Subcutaneous adipose tissue (tissue), 4 donors: Measurements from ENCODE around the gene CCDC102A. TPM values are rescaled to one million over a fixed set of nuclear protein-coding genes. Genes with fewer than 3 reads are reported as not detected.

Experiments used
- total RNA-seq, 4 donors: library from RNA; depleted of rRNA; stranded (reverse); fragments of >200 nt; gene quantifications; one replicate each; pipeline ENCODE4 v1.1.0, GENCODE V29; 2016
- TF ChIP-seq, protein P1 (sequence below): fragments of 450-650 bp; IDR thresholded peaks from one replicate; pipeline ENCODE4 v1.5.1; 2016; ENCODE audit warnings: low read depth, mild to moderate bottlenecking, control low read depth, antibody characterized with exemption, moderate library complexity

CCDC102A gene
- total RNA-seq, 4 donors from 2014 or later = 5.5 to 7.0 (median 6.2) TPM

DNA sequence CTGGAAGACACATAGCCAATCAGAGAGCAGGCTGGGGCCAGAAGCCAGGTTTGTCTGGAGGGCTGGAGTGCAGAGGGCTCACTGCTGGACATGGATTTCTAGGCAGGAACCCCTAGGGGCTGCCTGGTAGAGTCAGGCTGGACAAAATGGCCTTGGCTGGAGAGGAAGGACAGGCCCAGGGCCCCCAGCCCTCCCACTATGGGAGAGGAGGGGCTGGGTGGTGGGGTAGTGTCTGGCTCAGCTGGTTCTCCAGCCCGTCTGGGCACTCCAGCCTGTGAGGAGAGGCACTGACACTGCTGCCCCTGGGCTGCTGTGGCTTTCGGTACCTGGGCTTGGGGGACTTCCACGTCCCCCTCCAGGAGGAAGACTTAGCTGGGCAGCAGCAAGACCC is 28.3 kb downstream of the CCDC102A start:
- TF ChIP-seq, protein P1, sequence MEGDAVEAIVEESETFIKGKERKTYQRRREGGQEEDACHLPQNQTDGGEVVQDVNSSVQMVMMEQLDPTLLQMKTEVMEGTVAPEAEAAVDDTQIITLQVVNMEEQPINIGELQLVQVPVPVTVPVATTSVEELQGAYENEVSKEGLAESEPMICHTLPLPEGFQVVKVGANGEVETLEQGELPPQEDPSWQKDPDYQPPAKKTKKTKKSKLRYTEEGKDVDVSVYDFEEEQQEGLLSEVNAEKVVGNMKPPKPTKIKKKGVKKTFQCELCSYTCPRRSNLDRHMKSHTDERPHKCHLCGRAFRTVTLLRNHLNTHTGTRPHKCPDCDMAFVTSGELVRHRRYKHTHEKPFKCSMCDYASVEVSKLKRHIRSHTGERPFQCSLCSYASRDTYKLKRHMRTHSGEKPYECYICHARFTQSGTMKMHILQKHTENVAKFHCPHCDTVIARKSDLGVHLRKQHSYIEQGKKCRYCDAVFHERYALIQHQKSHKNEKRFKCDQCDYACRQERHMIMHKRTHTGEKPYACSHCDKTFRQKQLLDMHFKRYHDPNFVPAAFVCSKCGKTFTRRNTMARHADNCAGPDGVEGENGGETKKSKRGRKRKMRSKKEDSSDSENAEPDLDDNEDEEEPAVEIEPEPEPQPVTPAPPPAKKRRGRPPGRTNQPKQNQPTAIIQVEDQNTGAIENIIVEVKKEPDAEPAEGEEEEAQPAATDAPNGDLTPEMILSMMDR = no peak

DNA sequence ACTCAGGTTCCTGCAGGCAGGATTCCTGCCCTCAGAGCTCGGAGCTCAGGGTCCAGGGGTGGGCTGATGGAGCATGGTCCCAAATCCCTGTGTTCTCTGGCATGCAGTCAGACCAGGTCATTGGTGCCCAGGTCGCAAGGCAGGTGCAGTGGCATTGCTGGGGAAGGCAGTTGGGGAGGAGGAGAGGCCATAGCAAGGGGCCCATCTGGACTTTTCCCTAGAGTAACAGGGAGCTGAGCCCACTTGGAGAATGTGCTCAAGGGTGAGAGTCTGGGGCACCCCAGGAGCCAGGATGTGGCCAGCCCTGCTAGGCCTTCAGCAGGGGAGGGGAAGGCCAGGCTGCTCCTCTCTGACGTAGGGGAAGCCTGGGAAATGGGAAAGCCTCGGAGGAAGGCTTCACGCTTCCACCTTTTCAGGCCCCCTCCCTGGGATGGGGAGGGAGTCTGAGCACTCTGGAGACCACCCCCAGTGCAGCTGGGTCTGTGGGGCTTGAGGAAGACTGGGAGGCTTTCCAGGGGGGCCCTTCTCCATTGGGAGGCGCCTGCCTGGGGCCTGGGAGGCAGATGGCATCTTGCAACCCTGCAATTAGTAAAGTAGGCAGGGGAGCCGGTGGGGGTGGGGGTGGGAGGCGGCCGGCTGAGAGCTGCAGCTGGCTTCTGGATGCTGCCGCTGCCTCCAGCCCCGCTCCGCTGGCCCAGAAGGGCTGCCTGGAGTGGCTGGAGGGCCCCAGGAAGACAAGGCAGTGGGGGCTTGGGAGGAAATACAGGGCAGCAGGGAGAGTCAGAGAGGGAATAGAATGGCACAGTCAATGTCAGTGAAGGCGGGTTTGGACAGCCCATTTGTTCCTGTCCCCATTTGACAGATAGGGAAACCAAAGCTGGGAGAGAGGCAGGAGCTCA is 29.0 kb downstream of the CCDC102A start:
- TF ChIP-seq, protein P1 = no peak

DNA sequence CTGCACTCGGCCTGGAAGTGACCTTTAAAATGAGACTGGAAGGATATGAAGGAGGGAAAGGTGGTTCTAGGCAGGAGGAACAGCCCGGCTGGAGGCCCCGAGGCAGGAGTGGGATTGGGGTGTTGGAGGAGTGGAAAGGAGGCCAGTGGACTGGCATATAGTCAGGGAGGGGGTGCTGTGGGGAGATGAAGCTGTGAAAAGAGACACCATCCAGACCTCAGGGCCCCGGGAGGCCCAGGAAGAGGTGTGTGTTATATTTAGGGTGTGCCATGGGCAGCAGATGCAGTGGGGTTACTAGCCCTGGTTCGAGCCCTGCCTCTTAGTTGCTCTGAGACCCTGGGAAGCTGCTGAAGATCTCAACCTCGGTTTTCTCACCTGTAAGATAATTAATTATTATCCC is 31.2 kb downstream of the CCDC102A start:
- TF ChIP-seq, protein P1 = no peak

DNA sequence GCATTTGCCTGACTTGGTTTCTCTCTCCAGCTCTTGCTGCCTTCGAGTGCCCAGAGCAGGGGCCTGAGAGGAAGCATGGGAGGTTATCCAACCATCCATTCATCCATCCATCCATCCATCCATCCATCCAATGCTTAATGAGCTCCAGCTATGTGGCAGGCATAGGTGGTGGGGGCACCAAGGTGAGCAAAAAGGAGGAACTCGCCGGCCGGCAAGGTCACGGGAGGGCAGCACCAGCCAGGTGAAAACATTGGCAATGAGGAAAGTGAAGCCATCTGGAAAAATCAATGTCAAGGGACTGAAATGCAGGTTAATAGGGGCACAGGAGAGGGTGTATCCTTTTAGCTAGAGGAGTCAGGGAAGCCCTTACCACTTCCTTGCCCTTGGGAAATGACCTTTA is 31.9 kb downstream of the CCDC102A start:
- TF ChIP-seq, protein P1 = no peak

DNA sequence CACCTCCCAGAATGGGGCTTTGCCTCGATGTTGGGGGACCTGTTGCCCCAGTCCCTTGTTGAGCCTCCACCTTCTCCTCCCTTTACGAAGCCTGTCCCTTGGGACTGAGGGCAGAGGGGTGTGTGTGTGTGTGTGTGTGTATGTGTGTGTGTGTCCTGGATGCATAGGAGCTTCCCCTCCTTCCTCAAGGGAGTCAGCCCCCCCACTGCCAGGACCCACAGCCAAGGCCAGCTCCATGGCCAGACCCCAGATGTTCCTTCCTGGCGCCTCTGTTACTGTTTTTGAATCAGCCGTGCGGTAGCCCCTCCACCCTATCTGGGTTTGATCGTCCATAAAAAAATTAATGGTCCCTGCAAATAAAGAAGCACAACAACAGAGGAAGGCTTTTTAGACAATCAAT is 32.4 kb downstream of the CCDC102A start:
- TF ChIP-seq, protein P1 = no peak

DNA sequence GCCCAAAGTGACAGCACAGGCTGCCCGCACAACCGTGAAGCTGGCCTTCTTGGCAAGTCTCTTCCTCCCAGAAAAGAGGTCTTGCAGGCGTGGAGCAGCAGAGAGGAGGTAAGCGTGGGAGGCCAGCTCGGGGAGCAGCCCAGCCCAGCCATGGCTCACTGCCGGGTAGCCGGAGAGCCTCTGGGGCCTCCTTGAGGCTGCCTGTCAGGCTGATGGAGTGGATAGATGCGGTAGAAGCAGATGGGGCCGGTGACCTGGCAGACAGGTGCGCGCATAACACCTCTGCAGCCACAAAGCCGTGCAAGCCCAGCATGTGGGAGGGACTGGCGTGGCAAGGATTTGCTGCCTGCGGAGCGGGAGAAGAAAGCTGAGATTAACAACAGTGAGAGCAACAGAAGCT is 33.0 kb downstream of the CCDC102A start:
- TF ChIP-seq, protein P1 = no peak

DNA sequence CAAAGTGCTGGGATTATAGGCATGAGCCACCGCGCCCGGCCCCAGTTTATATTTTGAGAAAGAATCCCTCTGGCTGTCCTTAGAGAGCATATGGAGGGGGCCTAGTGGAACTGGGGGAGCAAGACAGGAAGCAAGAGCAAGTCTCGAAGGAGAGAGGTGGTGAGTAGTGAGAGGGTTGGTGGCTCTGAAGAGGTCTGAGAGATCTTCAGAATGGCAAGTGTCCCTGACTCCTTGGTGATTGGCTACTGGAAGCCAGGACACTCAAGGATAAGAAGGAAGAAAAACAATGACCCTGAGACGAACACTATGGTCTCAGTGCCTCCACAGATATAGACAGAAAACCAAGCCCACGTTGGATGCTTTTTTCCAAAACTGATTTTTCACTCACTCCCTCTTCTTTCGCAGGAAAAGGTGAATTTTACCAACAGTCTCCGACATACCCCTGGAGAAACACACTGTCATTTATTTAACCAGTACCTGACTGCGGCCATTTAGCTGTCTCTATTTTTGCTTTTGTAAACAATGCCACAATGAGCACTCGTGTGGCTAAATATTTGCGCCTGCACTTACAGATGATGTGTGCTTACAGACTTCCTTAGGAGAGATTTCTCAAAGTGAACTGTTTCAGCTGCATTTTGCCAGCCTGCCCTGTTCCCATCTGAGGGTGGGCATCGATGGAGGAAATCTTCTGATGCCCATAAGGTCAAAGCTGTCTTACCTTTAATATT is 34.2 kb downstream of the CCDC102A start:
- TF ChIP-seq, protein P1 = no peak
